AG04449 (cell line): ENCODE data around the gene CLDN14.

Experiments
- CTCF ChIA-PET: fragments of 350-600 bp; formaldehyde crosslinking; extraction: SDS; loops from one replicate; lab custom pipeline; 2021; ENCODE audit warnings: antibody characterized with exemption; lab: Yijun Ruan, JAX
- POLR2A ChIA-PET: fragments of 400-600, 350-600 bp; formaldehyde crosslinking; extraction: SDS; loops from one replicate; lab custom pipeline; 2020; ENCODE audit warnings: antibody characterized with exemption, inconsistent platforms; lab: Yijun Ruan, JAX
- DNase-seq: peaks from one replicate; pipeline ENCODE4 v3.0.0-alpha.2; 2010; ENCODE audit warnings: low read depth, low spot score
- H3K4me3 ChIP-seq: 2 replicates; pipeline ENCODE4 v1.5.1; 2011; ENCODE audit warnings: low read depth, mild to moderate bottlenecking, control low read depth, low read length
- TF ChIP-seq, protein P1 (sequence below): IDR thresholded peaks from one replicate; pipeline ENCODE4 v1.5.1; 2011; ENCODE audit warnings: mild to moderate bottlenecking, moderate library complexity, low read length, control low read depth, inconsistent platforms; ENCODE audit not compliant: insufficient read depth; ENCODE audit errors: missing control alignments

The CLDN14 gene

DNA sequence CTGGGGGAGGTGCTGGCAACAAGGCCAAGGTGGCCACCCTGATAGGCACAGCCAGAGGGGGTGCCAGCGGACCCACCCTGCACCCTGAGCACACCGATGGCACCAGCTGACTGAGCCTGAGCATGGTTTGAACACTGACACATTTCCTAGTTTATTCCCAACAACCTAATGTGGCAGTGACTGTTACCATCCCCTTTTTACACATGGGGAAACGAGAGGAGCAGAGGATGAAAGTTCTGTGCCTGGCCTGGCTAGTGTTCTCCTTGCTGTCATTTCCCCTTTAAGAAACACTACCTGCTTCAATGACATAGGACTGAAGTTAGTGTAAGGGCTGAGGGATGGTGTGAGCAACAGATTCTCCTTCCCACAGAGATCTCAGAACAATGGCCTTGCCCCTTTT, 15.3 kb downstream of the CLDN14 start:
- ChIA-PET CTCF (no interaction called here), POLR2A (no interaction called here)
- no peak overlapping the region for H3K4me3 ChIP-seq
- TF ChIP-seq, protein P1, sequence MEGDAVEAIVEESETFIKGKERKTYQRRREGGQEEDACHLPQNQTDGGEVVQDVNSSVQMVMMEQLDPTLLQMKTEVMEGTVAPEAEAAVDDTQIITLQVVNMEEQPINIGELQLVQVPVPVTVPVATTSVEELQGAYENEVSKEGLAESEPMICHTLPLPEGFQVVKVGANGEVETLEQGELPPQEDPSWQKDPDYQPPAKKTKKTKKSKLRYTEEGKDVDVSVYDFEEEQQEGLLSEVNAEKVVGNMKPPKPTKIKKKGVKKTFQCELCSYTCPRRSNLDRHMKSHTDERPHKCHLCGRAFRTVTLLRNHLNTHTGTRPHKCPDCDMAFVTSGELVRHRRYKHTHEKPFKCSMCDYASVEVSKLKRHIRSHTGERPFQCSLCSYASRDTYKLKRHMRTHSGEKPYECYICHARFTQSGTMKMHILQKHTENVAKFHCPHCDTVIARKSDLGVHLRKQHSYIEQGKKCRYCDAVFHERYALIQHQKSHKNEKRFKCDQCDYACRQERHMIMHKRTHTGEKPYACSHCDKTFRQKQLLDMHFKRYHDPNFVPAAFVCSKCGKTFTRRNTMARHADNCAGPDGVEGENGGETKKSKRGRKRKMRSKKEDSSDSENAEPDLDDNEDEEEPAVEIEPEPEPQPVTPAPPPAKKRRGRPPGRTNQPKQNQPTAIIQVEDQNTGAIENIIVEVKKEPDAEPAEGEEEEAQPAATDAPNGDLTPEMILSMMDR, result no peak
- DNase-seq, result no peak

DNA sequence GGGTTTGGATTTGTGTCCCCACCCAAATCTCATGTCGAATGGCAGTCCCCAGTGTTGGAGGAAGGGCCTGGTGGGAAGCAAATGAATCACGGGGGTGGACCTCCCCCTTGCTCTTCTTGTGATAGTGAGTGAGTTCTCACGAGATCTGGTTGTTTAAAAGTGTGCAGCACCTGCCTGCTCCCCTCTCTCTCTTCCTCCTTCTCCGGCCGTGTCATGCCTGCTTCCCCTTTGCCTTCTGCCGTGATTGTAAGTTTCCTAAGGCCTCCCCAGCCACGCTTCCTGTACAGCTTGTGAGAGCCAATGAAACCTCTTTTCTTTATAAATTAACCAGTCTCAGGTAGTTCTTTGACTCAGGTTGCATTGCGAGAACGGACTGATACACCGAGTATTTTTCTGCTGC, 15.9 kb downstream of the CLDN14 start:
- no peak overlapping the region for H3K4me3 ChIP-seq
- no peak for DNase-seq
- TF ChIP-seq, protein P1, result no peak
- ChIA-PET CTCF (interaction anchor here (2.4 kb wide), 1 partner anchor 14 kb away, joined by 5 read pairs; no protein-coding TSS in a partner anchor), POLR2A (no interaction called here)

DNA sequence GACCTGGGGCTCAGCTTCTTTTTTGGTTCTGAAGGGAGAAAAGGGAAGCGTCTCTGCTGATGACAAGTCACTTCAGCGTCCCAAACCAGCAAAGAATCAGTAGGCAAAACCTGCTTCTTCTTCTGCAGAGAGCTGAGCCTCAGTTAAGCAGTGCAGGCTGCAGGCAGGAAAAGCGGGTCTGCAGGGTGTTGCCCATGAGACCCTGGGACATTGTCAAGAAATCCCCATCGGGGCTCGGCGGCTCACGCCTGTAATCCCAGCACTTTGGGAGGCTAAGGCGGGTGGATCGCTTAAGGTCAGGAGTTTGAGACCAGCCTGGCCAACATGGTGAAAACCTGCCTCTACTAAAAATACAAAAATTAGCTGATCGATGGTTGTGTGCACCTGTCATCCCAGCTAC, 16.7 kb downstream of the CLDN14 start:
- CTCF ChIA-PET, result interaction anchor here (0.6 to 2.4 kb wide), 2 partner anchors 11 to 15 kb away, joined by 3 to 5 read pairs; no protein-coding TSS in a partner anchor
- no peak overlapping the region for H3K4me3 ChIP-seq
- DNase-seq, result no peak
- POLR2A ChIA-PET, result no interaction called here
- TF ChIP-seq, protein P1, result no peak

DNA sequence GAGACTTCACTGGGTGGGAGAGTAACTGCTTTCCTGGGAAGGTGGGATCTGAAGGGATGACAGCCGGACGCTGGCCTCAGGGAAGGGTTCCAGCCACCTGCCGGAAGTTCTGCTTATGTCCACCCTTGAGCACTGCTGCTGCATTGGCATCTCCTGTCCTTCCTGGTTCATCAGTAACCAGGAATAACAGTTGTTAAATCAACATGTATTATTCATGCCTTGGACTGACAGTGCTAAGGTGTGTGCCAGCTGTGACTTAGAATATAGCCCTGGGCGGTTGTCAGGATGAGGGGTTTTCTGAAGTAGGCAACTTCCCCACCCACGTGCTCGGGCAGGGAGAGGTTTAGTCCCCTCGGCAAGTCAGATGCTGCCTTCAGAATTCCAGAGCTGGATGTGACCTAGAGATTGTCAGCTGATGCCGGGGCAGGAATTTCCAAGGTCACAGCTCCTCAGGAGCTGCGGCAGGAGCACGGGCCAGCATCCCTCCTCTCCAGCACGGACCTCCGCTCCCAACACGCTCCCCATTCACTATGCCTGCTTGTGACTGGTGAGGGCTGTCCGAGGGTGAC, 17.9 kb downstream of the CLDN14 start:
- CTCF ChIA-PET, result interaction anchor here (2.4 kb wide), 1 partner anchor 16 kb away, joined by 5 read pairs; no protein-coding TSS in a partner anchor
- no peak for DNase-seq
- H3K4me3 ChIP-seq, result no peak overlapping the region
- TF ChIP-seq, protein P1, result no peak
- POLR2A ChIA-PET, result no interaction called here

DNA sequence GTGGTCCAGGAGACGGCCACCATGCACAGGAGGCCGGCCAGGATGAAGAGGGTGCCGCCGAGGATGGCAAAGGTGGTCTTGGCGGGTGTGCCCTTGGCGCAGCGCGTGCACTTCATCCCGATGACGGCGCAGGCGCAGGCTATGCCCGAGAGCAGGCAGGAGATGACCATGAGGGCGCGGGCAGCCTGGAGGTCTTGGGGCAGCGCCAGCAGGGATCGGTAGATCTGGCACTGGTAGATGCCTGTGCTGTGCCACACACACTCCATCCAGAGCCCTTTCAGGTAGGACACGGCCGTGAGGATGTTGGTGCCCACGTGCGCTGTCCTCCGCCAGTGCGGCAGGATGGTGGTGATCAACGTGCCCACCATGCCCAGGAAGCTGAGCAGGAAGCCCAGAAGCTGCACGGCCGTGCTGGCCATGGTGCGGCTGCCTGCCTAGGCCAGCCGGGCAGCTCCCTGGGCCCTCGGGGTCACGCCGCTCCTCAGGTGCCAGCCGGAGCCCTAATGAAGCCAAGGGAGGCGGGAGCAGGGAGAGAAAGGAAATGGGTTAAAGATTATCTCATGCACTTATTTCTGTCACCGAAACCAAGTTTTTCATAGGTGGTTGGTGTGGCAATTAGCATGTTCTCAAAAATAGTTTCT, 18.5 kb downstream of the CLDN14 start:
- ChIA-PET POLR2A (no interaction called here), CTCF (interaction anchor here (1.5 to 2.4 kb wide), 2 partner anchors 16 to 529 kb away, joined by 3 to 5 read pairs; no protein-coding TSS in a partner anchor)
- TF ChIP-seq, protein P1, result no peak
- H3K4me3 ChIP-seq, result no peak overlapping the region
- DNase-seq, result no peak

DNA sequence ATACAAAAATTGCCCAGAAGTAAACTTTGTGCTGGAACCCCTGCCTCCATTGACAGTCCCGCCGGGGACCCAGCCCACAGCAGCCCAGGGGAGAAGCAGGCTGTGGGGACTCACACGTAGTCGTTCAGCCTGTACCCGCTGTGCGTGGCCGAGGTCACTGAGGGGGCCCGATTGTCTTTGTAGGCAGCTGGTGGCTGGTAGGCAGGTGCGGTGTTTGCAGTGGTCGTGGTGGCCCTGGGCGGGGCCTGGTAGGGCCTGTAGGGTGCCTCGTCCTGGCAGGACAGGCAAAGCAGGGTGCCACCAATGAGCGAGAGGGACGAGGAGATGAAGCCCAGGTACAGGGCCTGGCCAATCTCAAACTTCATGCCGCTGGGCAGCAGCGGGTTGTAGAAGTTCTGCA, 19.1 kb downstream of the CLDN14 start:
- POLR2A ChIA-PET, result no interaction called here
- TF ChIP-seq, protein P1, result no peak
- CTCF ChIA-PET, result interaction anchor here (1.5 to 1.9 kb wide), 2 partner anchors 14 to 530 kb away, joined by 3 to 4 read pairs; no protein-coding TSS in a partner anchor
- DNase-seq, result no peak
- no peak overlapping the region for H3K4me3 ChIP-seq
